K562 (cell line): ENCODE results near the gene WDR64. TPM values are rescaled to one million over a fixed set of nuclear protein-coding genes. Genes with fewer than 3 reads are reported as not detected.

Experiments
- ATF7 ChIP-seq: fragments of 450-650 bp; IDR thresholded peaks from 2 replicates; pipeline ENCODE4 v1.7.1; 2014; ENCODE audit warnings: mild to moderate bottlenecking, moderate library complexity
- CAMTA2 ChIP-seq: fragments of 250-450 bp; sonication (Bioruptor Pico); conservative IDR thresholded peaks from 2 replicates; pipeline ENCODE4 v1.5.1; 2022
- CBFB ChIP-seq: sonication (generic); formaldehyde crosslinking; IDR thresholded peaks from 2 replicates; pipeline ENCODE4 v1.4.0; 2020; ENCODE audit warnings: mild to moderate bottlenecking, missing genetic modification reagents
- ELK1 ChIP-seq: sonication (generic); formaldehyde crosslinking; IDR thresholded peaks from 2 replicates; pipeline ENCODE4 v1.8.1; 2022; ENCODE audit warnings: missing genetic modification reagents
- ETS1 ChIP-seq: conservative IDR thresholded peaks from 2 replicates; pipeline ENCODE4 v1.6.1; 2011; ENCODE audit warnings: low read depth, mild to moderate bottlenecking, low read length; ENCODE audit not compliant: control insufficient read depth
- MECOM ChIP-seq: fragments of 250-450 bp; sonication (Bioruptor Pico); IDR thresholded peaks from 2 replicates; pipeline ENCODE4 v1.8.0; 2022; ENCODE audit warnings: inconsistent platforms
- PATZ1 ChIP-seq: fragments of 250-450 bp; sonication (Bioruptor Pico); IDR thresholded peaks from 2 replicates; pipeline ENCODE4 v1.5.0; 2020; ENCODE audit warnings: mild to moderate bottlenecking, borderline replicate concordance
- RB1 ChIP-seq: fragments of 450-650 bp; IDR thresholded peaks from 2 replicates; pipeline ENCODE4 v1.6.1; 2017; ENCODE audit warnings: low read depth, mild to moderate bottlenecking
- SMARCA4 ChIP-seq: fragments of 450-650 bp; IDR thresholded peaks from 2 replicates; pipeline ENCODE4 v1.6.1; 2016
- SNRNP70 ChIP-seq: fragments of 200-400 bp; formaldehyde crosslinking; optimal IDR thresholded peaks from 2 replicates; pipeline ENCODE3; 2017; ENCODE audit warnings: low read depth, low read length
- TCF15 ChIP-seq: fragments of 250-450 bp; sonication (Bioruptor Pico); IDR thresholded peaks from 2 replicates; pipeline ENCODE4 v1.8.0; 2022; ENCODE audit warnings: moderate library complexity, mild to moderate bottlenecking, inconsistent platforms
- XRCC3 ChIP-seq: fragments of 450-650 bp; IDR thresholded peaks from 2 replicates; pipeline ENCODE4 v1.6.1; 2017; ENCODE audit warnings: mild to moderate bottlenecking, moderate library complexity
- ZBED1 ChIP-seq: IDR thresholded peaks from 2 replicates; pipeline ENCODE4 v1.6.1; 2014
- ZNF41 ChIP-seq: fragments of 250-450 bp; sonication (Bioruptor Pico); conservative IDR thresholded peaks from 2 replicates; pipeline ENCODE4 v1.4.0; 2020; ENCODE audit warnings: mild to moderate bottlenecking
- ZNF592 ChIP-seq: fragments of 450-650 bp; IDR thresholded peaks from 2 replicates; pipeline ENCODE4 v1.6.1; 2017; ENCODE audit warnings: antibody characterized with exemption, mild to moderate bottlenecking
- ZNF639 ChIP-seq, 2 experiments: fragments of 200-800 bp in 1 of 2; sonication (Bioruptor generic) in 1 of 2; sonication (generic) in 1 of 2; formaldehyde crosslinking in 1 of 2; IDR thresholded peaks in 1 of 2; conservative IDR thresholded peaks in 1 of 2; 2 replicates each; pipeline versions ENCODE4 v1.5.0 to v1.6.1; 2016 to 2020; ENCODE audit warnings: missing compliant biosample characterization in 1 of 2, missing genetic modification characterization in 1 of 2, missing genetic modification reagents in 1 of 2
- ZNF696 ChIP-seq: fragments of 250-450 bp; sonication (Bioruptor Pico); conservative IDR thresholded peaks from 2 replicates; pipeline ENCODE4 v1.4.0; 2020; ENCODE audit warnings: mild to moderate bottlenecking, moderate library complexity
- polyA plus RNA-seq, 8 experiments: library from polyadenylated mRNA; depleted of rRNA in 4 of 8; stranded (reverse) in 5 of 8; unstranded in 3 of 8; fragments of >200 nt; fragmentation: Nextera tagmentation in 2 of 8; fragmentation: Illumina TruSeq in 1 of 8; extraction: Ambion mirVana in 2 of 8; extraction: Trizol in 1 of 8; gene quantifications; 2 replicates each; pipeline versions ENCODE4 v1.2.1 to v1.2.3, GENCODE V29; 2011 to 2014; ENCODE audit warnings: inconsistent platforms in 1 of 8, missing spikeins in 1 of 8
- total RNA-seq, 7 experiments: library from RNA; depleted of rRNA in 6 of 7; stranded (reverse); fragments of >200 nt in 6 of 7; fragmentation: Illumina TruSeq in 2 of 7; extraction: Trizol in 2 of 7; gene quantifications; 2 replicates each; pipeline versions ENCODE4 v1.2.1 to v1.2.3, GENCODE V29; 2011 to 2021; ENCODE audit warnings: low replicate concordance in 1 of 7

Gene WDR64
- total and polyA plus RNA-seq, 9 of the 15 experiments (the other 6 are each of a cell fraction or from before 2014, with no cell fraction given) = 0.06 to 0.29 (median 0.19) TPM; not detected in 5

DNA sequence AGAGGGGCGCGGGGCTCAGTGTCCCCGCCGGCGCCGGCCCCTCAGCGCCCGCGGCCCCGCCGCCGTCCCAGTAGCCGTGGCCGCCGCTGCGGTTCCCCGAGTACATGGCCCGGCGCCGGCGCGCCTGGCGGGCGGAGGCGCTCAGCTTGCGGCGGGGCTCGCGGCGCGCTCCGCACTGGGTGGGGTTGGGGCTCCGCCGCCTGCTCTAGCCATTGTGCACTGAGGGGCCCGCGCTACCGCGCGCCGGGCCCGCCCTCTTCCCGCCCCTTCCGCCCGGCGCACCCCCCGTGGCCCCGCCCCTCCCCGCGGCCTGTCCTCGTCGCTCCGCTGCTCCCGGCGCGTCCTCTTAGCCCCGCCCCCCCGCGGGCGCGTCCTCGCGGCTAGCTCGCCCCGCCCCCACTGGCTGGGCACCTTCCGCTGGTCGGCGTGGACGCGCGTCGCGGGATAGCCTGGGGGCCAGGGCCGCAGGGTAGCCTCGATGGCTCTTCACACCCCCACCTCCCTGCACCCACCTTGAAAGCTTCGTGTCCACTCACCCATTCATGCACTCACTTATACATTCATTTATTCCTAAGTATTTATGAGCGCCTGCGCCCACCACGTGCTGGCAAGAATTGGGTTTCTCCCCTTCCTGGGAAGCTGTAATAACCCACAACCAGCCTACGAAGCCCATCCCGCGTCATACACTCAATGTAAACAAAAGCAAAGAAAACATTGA is 11.8 kb upstream of the WDR64 start, which contains the start of the genes CHML and OPN3 (continued):
- TF ChIP-seq PATZ1 (CRISPR knock-in tag) = no peak
- TF ChIP-seq SMARCA4 = no peak
- TF ChIP-seq MECOM (CRISPR knock-in tag) = peak; percentile 52; the same call in 1 of the 2 replicates
- no peak for TF ChIP-seq TCF15
- peak in 1 of 2 experiments; percentile 89; a peak in 2 of 4 replicates for TF ChIP-seq ZNF639 (CRISPR knock-in tag; conservative IDR thresholded peaks at IDR 0.05 in 1 of 2, IDR thresholded peaks at IDR 0.05 in 1 of 2)
- TF ChIP-seq ETS1 = 0 out of 2 replicates have a peak, but pooled peaks have one; percentile 71
- TF ChIP-seq ZNF592 = peak; percentile 81
- TF ChIP-seq SNRNP70 = no peak
- TF ChIP-seq RB1 = peak; percentile 79
- TF ChIP-seq ZBED1 = no peak
- TF ChIP-seq ZNF41 (CRISPR knock-in tag) = no peak
- no peak for TF ChIP-seq ELK1
- TF ChIP-seq CAMTA2 (CRISPR knock-in tag) = no peak
- no peak for TF ChIP-seq XRCC3
- no peak for TF ChIP-seq ZNF696 (CRISPR knock-in tag)
- no peak for TF ChIP-seq ATF7
- TF ChIP-seq CBFB (CRISPR knock-in tag) = 0 out of 2 replicates have a peak, but pooled peaks have one; percentile 37
